Measurements from ENCODE around the gene IL11.

Gene IL11

DNA sequence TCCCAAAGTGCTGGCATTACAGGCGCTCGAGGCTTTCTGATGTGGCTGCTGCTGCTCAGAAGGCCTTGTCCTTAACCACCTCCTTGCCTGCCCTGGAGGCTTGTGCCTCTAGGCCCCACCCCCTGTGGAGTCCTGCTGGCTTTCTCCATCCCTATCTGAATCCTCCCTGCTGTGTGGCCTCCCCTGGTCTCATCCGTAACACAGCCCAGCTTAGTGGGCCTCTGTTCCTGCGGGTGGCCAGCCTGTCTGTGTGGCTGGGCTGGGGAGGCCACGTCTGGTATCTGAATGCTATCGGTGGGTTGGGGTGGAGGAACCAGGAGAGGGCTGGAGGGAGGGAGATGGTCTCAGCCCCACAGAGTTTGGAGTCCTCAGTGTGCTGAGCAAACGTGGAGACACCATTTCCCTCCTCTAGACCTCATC lies 20.2 kb upstream of the IL11 start:
- no peak for DNase-seq

DNA sequence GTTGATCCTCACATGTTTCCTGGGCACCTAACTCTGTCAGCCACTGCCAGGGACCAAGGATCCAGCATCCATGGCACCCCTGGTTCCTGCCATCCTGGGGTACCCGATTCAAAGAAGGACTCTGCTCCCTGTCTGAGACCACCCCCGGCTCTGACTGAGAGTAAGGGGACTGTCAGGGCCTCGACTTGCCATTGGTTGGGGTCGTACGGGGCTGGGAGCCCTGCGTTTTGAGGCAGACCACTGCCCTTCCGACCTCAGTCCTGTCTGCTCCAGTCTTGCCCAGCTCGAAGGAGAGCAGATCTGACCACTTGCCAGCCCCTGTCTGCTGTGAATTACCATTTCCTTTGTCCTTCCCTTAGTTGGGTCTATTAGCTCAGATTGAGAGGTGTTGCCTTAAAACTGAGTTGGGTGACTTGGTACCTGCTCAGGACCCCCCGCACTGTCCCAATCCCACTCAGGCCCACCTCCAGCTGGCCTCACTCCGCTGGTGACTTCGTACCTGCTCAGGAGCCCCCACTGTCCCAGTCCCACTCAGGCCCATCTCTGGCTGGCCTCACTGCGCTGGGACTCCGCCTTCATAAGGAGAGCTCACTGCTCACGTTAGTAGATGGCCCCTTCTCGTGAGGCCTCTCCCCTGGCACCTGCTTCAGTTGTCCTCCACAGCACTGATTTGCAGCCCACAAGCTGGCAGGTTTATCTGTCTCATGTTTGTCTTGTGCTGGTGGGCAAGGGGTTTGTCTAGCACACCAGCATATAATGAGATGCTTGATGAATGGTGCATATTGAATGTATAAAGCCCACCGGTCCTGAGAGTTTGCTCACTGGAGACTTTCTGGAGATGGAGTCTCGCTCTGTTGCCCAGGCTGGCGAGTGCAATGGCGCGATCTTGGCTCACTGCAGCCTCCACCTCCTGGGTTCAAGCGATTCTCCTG lies 19.4 kb upstream of the IL11 start:
- DNase-seq, result no peak

DNA sequence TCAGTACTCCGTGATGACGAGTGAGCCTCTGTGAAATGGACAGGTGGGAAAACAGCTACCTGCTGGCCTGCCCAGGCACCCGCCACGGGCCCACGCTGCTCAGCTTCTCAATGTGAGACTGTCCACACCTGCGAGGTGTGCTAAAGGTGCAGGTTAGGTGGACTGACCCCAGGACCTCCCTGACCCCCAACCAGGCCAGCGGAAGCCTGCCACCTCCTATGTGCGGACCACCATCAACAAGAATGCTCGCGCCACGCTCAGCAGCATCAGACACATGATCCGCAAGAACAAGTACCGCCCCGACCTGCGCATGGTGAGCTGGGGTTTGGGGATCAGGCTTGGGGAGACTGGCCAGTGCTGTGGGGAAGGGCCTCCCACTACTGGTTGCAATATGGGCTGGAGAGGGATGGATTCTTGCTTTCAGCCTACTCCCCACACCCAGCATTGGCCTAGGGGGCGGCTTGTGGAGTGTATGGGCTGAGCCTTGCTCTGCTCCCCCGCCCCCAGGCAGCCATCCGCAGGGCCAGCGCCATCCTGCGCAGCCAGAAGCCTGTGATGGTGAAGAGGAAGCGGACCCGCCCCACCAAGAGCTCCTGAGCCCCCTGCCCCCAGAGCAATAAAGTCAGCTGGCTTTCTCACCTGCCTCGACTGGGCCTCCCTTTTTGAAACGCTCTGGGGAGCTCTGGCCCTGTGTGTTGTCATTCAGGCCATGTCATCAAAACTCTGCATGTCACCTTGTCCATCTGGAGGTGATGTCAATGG lies 17.7 kb upstream of the IL11 start:
- no peak for DNase-seq

DNA sequence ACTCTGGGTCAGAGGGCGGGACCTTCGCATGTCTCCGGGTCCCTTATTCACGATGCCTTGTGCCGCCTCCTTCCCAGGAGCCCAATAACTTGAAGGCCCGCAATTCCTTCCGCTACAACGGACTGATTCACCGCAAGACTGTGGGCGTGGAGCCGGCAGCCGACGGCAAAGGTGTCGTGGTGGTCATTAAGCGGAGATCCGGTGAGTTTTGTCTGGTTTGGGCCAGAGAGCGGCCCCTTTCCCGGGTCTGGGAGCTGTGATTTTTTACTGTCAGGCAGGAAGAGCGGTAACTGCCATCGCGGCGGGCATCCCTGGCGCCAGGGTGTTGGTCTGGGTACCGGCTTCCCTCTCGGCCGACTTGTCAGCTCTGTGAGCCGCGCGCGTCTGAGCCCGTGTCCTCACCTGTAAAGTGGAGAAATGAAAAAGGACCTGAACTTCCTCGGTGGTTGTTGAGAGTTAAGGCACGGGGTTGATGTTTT lies 16.3 kb upstream of the IL11 start:
- no peak for DNase-seq

DNA sequence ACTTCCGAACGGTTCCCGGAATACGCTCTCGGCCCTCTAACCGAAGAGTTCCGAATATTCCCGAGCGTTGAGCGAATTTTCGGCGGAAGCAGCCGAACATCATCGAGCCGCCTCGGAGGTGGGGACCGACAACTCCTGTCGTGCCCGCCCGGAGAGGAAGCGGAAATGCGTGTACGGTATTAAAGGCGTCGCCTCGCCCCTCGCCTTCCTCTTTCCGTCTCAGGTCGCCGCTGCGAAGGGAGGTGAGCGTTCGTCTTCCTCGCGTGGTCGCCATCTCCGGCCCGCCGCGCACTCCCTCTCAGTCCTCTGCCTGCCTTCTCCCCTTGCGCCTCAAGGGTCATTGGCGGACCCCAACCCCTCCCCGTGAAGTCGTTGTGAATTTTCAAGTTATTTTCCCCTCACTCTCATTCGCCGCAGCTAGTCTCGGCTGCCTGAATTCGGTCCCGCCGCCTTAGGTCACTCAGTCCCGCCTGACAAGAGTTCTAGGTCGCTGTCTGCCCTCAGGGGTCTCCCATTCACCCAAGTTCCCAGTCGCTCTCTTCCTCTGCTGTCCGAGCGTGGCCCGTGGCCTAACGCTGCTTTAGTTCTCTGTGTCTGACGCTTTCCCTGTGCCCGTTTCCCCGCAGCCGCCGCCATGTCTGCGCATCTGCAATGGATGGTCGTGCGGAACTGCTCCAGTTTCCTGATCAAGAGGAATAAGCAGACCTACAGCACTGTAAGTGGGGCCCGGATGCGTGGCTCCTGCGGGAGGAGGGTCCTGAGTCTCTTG lies 15.6 kb upstream of the IL11 start, which contains the start of gene RPL28:
Gene RPL28 (plus strand): TSS at position 209 of the 769 bp plus-strand sequence. CDS start 426 bp downstream, at position 635.
- peak; percentile 95 for DNase-seq

DNA sequence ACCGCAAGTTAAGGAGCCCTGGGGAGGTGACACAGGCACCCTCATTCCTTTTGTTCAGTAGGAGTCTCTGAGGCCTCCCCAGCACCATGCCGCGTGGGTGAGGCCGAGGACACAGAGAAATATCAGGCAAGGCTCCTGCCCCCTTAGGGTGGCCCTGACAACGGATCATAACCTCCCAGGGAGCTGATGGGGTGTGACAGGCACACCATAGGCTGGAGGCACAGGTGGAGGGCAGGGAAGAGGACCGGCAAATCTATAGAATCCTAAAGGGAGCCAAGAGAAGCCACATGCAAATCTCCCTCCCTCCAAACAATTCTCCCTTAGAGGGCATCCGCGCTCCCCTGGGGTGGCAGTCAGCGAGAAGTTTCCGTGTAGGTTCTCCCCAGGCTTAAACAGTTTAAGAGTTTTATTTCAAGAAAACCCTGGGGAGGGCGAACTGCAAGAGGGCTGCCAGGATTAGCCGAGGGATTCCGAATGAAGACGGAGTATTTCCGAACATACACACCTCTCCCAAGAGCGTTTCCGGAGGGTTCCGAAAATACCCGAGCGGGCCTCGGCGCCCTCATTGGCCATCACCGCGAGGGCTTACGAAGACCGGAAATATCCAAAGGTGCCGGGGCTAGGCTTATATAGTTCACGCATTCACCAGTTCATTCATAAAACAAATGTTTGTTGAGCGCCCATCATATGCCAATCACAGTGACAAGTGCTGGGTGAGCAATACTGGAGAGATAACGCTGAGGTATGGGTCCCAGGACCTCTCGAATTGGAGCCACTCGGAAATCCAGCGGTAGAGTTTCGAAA lies 14.9 kb upstream of the IL11 start:
- DNase-seq, result peak; percentile 88

DNA sequence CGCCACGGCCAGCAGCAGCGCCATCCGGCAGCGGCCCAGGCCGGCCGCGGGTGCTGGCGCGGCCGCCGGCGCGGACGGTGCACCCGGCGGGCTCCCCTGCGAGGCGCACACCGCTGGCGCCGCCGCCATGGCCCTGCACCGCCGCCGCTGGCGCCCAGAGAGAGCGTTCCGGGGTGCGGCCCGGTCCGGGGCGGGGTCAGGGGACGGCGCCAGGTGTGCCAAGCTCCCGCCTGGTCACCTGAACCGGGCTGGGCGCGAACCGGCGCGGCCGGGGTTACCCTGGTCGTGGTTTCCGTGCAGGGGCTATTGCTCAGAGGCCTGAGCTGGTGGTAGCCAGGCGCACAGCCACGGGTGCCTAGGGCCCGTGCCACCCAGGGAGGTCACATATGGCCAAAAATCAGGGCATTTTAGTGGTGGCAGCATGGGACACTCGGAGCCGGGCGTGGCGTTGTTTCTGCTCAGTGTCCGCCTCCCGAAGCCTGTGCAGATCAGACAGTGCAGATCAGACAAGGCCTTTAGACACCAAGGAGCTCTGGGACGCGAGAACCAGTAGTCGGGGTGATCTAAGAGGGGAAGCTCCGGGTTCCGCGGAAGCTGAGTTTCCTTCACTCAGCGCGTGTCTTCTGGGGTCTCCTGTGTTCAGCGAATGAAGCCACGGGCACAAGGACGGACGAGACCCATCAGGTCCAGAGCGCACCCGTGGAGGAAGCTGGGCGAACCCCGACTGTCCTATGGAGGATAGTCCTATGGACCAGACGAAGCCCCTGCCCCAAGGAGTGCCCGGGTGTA lies 14.1 kb upstream of the IL11 start, which contains the start of gene TMEM238:
Gene TMEM238 (minus strand): TSS at position 162 of the 789 bp plus-strand sequence. CDS start 33 bp downstream, at position 129.
- no peak for DNase-seq

DNA sequence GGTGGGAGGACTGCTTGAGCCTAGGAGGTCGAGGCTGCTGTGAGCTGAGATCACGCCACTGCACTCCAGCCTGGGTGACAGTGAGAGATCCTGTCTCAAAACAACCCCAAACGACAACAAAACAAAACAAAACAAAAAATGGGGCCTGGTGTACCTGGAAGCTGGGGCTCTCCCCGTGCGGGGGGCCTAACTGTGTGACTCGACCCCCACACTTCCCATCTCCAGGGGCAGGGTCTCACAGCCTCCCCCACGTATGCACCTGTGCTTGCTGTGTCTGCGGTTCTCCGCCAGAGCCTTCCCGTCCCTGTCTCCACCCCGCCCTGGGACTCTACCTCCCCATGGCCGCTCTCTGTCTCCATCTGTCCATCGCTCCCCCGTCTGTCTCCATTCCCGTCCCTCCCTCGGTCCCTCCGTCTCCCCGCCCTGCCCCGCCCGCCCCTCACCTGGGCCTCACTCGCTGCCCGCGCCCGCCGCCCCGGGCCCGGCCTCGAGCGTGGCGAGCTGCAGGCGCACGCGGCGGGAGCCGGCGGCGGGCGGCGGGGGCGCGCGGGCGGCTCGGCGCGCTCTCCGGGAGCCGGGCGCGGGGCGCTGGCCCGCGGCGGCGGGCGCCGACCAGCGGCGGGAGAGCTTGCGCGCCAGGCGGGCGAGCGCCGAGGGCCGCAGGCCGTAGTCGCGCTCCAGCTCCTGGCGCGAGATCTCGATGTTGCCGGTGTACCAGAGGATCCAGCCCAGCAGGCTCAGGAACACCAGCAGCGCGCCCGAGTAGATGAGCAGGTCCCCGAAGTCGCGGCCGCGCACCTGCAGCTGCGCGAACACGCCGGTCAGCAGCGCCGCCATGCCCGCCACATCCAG lies 13.2 kb upstream of the IL11 start:
- peak; percentile 25 for DNase-seq

DNA sequence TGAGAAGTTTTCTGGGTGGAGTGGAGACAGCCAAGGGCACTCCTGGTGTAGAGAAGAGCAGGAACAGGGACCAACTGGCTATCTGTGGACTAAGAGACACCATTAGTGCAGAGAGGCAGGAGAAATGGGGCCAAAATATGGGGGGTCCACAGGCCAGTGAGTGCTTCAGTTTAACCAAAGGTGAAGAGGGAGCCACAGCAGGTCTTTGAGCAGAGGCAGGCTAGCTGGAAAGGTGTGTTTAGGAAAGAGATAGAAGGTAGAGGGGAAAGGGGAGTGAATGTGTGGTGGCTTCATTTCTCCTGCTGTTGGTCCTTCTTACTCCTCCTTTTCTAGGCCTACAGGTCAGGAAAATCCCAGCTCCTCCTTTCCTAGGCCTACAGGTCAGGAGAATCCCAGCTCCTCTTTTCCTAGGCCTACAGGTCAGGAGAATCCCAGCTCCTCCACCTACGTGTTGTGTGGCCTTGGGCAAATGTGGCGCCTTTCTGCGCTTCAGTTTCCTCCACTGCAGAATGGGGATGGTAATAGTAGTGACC lies 12.3 kb upstream of the IL11 start:
- no peak for DNase-seq

DNA sequence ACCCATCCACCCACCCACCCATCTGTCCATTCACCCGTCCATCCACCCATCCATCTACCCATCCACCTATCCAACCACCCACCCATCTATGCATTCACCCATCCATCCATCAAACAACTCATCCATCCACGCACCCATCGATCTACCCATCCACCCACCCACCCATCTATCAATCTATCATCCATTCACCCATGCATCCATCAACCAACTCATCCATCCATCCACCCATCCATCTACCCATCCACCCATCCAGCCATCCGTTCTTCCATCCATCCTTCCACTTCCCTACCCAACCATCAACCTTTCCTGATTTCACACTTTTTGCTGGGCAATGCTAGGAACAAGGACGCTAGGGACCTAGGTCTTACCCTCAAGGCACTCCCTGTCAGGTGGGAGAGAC lies 11.8 kb upstream of the IL11 start:
- DNase-seq, result no peak

DNA sequence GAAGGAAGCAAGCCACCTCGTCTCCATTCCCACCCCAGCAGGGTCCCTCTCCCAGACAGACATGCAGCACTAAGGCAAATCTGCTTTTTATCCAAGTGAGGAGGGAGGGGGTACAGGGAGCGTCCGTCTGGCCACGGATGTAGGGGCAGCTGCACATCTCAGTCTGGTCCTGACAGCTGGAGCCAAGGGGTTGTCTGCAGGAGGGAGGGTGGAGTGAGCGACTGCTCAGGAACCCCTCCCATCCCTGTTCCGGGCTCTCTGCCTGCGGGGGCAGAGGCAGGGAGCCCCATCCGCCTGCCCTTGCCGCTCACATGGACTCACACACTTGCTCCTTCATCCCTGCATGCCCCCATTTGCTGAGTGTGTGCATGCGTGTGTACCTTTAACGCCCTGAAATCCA lies 8.9 kb upstream of the IL11 start:
- DNase-seq, result no peak

DNA sequence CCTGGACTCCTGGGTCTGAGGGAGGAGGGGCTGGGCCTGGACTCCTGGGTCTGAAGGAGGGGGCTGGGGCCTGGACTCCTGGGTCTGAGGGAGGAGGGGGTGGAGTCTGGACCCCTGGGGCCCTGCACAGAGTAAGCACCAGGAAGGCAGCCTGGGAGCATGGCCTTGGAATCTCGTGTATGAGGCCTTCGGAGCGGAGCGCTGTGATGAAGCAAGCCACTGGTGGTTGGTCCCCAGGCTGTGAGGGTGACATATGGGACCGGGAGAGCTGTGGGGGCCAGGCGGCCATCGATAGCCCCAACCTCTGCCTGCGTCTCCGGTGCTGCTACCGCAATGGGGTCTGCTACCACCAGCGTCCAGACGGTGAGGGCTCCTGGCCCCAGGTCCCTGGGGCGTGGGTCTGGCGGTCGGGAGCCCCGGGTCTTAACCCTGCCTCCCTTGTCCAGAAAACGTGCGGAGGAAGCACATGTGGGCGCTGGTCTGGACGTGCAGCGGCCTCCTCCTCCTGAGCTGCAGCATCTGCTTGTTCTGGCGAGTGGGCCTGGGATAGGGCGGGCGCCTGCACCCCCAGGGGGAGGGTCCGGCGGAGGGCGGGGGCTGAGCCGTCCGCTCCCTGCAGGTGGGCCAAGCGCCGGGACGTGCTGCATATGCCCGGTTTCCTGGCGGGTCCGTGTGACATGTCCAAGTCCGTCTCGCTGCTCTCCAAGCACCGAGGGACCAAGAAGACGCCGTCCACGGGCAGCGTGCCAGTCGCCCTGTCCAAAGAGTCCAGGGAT lies 7.3 kb upstream of the IL11 start:
- DNase-seq, result no peak

DNA sequence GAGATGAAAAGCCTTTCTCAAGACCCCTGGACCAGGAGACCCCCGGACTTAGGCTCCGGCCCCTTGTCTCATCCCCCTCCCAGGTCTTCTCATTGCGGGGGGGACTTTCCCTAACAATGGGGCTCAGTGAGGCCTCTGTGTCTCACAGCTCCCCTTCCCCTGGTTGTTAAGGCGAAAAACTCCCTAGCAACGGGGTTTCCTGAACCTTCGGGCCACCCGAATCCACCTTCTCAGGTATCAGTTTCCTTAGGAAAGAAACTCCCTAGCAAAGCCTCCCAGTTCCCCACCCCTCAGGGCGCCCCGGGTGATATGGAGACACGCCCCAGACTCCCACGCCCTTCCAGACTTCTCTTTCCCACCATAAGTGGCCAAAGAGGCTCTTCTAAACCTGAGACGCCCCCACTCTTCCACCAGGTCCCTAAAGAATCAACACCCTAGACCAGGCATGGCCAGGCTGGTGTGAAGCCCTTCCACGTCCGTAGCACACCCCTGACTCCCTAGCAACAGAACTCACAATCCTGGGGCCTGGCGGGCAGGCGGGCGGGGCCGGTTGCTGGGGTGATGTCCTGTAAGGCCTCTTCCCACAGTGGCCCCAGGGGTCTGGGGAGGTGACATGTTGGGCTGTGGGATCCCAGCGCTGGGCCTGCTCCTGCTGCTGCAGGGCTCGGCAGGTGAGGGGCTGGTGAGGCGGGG lies 6.1 kb upstream of the IL11 start, which contains the start of gene TMEM190:
Gene TMEM190 (plus strand): TSS at position 586 of the 693 bp plus-strand sequence. CDS start 28 bp downstream, at position 614.
- no peak for DNase-seq

DNA sequence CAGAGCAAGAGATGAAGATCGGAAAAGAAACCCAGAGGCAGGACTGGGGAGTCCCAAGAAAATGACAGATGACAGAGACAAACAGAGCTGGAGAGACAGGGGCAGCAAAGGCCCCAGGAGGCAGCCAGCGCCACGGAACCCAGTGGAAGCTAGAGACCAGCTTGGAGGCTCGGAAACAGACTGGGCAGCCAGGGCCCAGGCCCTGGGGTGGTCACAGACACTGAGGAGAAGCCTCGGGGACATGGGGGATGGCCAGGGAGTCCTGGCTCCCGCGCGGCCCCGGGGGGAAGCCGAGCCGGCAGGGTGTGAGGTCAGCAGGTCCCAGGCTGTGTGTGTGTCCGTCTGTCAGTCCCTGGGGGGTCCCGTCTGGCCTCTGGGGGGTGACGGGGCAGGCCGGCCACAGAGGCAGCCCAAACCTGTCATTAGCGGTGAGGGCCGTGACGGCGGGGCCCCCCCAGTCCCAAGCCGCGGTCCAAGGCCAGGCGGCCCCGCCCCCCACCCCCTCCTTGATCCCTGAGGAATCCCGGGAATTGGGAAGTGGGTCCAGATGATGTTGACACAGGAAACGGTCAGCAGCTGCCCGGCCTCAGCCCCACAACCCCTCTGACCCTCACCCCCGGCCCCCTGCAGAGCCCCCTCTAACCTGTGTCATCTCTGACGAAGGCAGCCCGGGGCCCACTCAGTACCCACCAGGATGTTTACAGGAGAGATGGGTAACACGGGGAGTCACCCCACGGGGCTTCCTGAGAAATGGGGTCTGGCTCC lies 3.9 kb upstream of the IL11 start:
- DNase-seq, result peak; percentile 34

DNA sequence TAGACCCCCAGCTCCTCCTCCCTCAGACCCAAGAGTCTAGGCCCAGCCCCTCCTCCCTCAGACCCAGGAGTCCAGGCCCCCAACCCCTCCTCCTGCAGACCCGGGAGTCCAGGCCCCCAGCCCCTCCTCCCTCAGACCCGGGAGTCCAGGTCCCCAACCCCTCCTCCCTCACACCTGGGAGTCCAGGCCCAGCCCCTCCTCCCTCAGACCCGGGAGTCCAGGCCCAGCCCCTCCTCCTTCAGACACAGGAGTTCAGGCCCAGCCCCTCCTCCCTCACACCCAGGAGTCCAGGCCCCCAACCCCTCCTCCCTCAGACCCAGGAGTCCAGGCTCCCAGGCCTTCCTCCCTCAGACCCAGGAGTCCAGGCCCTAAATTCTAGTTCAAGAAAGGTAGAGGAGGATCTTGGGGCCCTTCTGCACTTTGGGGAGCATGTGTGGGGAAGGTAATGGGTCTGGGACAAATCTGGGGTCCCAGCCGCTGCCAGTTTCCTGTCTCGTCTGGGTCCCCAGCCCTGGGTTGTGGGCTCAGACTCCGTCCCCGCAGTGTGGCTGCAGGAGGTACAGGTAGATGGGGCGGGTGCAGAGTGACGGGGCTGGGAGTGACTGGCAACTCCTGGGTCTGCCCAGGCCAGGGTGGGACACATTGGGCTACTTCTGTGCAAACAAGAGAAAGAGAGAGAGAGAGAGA lies 3.2 kb upstream of the IL11 start:
- DNase-seq, result no peak

DNA sequence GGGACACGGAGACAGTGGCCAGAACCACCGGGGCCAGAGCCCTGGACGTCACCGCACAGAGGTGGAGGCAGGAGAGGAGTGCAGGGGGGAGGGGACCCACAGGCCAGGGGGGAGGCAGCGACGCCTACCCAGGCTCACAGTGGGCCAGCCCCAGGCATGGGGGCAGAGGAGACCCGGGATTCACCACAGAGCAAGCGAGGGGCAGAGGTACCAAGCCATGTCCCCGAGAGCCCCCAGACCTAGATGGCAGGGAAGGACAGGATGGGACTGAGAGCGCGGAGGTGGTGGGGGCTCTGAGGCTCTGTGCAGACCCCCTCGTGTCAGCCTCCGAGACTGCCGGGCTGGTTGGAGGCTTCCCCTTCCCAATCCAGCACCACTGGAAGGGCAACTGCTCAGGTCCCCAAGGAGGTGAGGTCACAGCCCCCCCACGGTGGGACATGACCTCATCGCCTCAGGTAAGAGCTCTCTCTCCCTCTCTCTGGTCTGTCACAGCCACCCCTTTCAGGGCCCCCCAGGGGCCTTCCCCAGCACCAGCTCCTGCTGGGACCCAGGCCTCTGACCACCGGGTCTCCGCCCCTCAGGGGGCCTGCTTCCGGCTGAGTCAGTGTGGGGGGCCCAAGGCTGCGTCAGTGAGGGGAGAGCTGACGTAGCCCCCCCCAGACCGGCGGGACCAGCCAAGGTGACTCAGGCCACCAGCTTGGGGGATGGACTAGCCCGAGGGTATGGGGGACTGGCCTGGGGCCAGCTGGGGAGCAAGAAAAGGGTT lies 2.2 kb upstream of the IL11 start:
- DNase-seq, result peak; percentile 84

Measured in T1000 (cell line).